ENCODE measurements around the gene RBM47.

GRCh38 chr4:40586729-40587128 lies 42.9 kb downstream of the RBM47 start:
- TF ChIP-seq CTCF (IDR thresholded peaks at IDR 0.05; ENCODE audit: low read depth, low read length) (no peak), EZH2phosphoT487 (IDR thresholded peaks at IDR 0.05; ENCODE audit: low read depth) (no peak)
